GM19372 (cell line): Measurements from ENCODE around the gene TBCD.
"Not testable (repeated sequence)": the region's sequence is repeated elsewhere in the genome, so short reads cannot be mapped to it uniquely, and the experiment has no call there.

Experiments
- ATAC-seq: cut with Tn5 transposase; IDR thresholded peaks from one replicate; pipeline ENCODE4 v1.9.1; 2021; ENCODE audit warnings: mild to moderate bottlenecking, low read depth, moderate library complexity; ENCODE audit not compliant: unreplicated experiment

TBCD gene

GRCh38 chr17:82959990-82960418 is 208.1 kb downstream of the TBCD start:
- ATAC-seq, result no peak

DNA sequence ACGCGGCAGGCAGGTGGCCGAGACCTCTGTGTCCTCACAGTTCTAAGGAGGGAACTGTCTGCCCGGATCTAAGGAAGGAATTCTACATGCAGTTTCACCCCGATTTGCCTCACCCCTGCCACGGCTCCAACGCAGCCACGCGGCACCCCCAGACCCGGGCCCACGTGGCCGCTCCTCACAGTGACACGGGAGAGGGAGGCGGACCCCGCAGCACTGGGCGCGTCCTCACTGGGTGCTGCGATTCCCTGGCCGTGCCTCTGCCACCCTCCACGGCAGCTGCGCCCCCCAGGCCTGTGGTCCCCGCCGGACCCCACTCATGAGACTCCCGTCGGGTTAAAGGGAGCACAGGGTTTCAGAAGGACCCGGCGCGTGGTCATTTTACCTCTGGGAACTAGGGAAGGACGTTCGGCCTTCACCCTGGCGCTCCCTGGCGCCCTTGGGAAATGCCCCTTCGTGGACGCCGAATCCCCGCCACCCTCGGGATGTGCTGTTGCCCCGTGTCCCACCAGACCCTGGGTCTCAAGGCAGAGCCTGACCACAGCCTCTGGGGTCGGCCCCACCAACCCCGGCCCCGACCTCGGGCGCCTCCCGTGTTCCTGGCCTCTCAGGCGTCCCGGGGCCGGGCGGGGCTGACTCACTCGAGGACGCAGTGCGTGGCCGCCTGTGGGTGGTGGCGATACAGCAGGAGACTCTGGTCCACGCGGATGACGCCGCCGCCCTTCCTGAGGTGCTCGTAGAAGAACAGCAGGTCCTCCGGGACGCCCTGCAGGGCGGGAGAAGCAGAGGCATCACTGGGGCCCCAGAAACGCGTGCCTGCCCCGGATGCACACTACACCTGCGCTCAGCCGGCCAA is 208.8 kb downstream of the TBCD start:
- ATAC-seq, result no peak

GRCh38 chr17:82961366-82962162 is 209.7 kb downstream of the TBCD start:
- no peak for ATAC-seq

- no peak for ATAC-seq
Measured at GRCh38 chr17:82962163-82962720, 210.4 kb downstream of the TBCD start.

- ATAC-seq, result no peak
Measured at GRCh38 chr17:82963104-82963950, 211.5 kb downstream of the TBCD start.

DNA sequence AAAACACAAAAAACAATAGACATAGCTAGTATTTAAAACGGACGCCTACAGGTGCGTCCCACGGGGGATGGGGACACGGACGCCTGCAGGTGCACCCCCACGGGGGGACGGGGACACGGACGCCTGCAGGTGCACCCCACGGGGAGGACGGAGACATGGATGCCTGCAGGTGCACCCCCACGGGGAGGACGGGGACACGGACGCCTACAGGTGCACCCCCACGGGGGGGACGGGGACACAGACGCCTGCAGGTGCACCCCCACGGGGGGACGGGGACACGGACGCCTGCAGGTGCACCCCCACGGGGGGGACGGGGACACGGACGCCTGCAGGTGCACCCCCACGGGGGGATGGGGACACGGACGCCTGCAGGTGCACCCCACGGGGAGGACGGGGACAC is 212.6 kb downstream of the TBCD start:
- not testable (repeated sequence) for ATAC-seq

DNA sequence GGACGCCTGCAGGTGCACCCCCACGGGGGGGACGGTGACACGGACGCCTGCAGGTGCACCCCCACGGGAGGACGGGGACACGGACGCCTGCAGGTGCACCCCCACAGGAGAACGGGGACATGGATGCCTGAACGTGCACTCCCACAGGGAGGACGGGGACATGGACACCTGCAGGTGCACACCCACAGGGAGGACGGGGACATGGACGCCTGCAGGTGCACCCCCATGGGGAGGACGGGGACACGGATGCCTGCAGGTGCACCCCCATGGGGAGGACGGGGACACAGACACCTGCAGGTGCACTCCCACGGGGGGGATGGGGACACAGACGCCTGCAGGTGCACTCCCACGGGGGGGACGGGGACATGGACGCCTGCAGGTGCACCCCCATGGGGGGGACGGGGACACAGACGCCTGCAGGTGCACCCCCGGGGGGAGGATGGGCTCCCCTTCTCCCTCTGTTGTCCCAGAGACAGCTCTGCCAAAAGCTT is 213.0 kb downstream of the TBCD start:
- ATAC-seq, result no peak

GRCh38 chr17:82965371-82965770 is 213.5 kb downstream of the TBCD start:
- ATAC-seq, result no peak

DNA sequence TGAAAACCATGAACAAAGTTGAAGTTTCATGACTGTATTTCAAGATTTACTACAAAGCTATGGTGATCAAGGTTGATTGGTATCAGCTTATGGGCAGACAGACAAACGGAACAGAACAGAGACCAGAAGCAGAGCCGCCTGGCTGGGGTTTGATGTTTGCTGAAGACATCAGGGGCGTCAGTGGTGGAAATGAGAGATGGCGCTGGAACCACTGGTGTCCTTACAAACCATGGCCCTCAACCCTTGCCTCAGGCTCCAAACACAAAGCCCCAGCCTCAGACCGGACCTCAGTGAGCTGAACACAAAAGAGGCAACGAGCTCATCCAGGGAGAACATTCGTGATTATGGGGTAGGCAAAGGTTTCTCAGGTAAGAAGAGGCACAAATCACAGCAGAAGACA is 214.6 kb downstream of the TBCD start:
- no peak for ATAC-seq

DNA sequence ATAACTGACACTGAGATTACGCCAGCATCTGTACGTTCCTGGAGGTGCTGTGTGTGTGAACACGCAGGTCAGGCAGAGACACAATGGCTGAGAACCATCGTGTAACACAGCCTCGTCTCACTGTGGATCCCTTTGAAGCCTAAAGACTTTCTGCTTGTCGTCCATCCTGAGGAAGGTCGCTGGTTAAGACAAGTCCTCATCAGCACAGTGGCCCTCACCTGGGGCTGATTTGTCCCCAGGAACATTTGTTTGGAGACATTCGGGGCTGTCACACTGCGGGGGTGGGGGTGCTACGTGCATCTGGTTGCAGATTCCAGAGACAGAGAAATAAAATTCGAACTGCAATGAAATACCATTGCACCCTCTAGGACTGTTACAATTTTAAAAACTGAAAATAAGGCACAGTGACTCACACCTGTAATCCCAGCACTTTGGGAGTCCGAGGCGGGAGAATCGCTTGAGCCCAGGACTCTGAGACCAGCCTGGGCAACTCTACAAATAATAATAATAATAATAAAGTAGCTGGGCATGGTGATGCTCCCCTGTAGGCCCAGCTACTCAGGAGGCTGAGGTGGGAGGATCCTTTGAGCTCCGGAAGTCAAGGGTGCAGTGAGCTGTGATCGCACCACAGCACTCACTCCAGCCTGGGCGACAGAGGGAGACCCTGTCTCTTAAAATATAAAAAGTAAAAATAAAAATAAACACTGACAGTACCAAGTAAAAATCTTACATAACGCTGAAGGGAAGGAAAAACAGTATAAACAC is 215.6 kb downstream of the TBCD start:
- no peak for ATAC-seq

GRCh38 chr17:82968033-82968841 is 216.4 kb downstream of the TBCD start:
- not testable (repeated sequence) for ATAC-seq

DNA sequence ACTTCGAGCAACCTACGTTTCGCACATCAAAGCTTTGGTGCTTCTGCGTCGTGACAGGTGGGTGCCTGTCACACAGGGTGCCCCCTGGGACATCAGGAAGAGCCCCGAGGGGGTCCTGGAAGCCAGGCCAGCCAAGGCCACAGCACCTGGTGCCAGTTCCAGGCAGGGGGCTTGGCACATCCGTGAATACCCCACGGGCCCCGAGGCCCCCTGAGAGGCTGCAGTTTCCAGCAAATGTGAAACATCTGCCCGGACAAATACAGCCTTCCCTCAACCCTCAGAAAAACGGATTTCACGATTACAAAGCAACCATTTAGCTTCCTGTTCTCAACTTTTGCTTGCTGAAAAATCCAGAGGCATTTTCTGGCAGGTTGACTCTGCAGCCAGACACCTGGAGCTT is 218.2 kb downstream of the TBCD start:
- ATAC-seq, result no peak

GRCh38 chr17:82970818-82971590 is 219.1 kb downstream of the TBCD start:
- ATAC-seq, result no peak

DNA sequence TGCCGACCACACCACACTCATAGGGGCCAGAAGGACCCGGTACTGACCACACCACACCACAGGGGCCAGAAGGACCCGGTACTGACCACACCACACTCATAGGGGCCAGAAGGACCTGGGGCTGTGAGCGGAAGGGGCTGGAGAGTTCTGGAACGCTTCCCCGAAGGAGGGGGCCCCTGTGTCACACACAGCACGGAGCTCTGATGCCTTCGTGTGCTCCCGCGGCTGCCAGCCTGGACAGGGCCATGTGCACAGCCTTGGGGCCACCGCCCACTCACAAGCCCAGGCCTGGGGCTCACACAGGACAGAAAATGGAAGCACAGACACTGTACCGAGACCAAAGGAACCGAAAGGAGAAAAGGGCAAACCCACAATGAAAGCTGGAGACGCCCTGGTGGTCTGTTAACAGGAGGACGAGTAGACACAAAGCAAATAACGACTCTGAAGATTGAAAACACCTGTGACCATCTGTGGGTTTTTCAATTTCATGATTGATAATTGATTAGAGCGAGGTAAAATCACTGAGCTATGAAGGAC is 221.0 kb downstream of the TBCD start:
- ATAC-seq, result no peak

- no peak for ATAC-seq
Measured at GRCh38 chr17:82973456-82974135, 221.7 kb downstream of the TBCD start.

- ATAC-seq, result no peak
Measured at GRCh38 chr17:82974136-82974952, 222.5 kb downstream of the TBCD start.
